AML-193 (cell line): ENCODE measurements around the gene BMAL2.

ENCODE experiments used
- DNase-seq, 2 experiments: peaks; one replicate each; lab custom pipeline; 2025; lab: John Stamatoyannopoulos, UW

BMAL2 gene, protein sequence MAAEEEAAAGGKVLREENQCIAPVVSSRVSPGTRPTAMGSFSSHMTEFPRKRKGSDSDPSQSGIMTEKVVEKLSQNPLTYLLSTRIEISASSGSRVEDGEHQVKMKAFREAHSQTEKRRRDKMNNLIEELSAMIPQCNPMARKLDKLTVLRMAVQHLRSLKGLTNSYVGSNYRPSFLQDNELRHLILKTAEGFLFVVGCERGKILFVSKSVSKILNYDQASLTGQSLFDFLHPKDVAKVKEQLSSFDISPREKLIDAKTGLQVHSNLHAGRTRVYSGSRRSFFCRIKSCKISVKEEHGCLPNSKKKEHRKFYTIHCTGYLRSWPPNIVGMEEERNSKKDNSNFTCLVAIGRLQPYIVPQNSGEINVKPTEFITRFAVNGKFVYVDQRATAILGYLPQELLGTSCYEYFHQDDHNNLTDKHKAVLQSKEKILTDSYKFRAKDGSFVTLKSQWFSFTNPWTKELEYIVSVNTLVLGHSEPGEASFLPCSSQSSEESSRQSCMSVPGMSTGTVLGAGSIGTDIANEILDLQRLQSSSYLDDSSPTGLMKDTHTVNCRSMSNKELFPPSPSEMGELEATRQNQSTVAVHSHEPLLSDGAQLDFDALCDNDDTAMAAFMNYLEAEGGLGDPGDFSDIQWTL

GRCh38 chr12:27332714-27333402, at the start of gene BMAL2:
BMAL2 (plus strand) TSS chr12:27332836; CDS start chr12:27333073, 237 bp downstream.
- DNase-seq, result no peak

- no peak for DNase-seq
Observed at GRCh38 chr12:27284021-27284420, 48.6 kb upstream of the BMAL2 start.

DNA sequence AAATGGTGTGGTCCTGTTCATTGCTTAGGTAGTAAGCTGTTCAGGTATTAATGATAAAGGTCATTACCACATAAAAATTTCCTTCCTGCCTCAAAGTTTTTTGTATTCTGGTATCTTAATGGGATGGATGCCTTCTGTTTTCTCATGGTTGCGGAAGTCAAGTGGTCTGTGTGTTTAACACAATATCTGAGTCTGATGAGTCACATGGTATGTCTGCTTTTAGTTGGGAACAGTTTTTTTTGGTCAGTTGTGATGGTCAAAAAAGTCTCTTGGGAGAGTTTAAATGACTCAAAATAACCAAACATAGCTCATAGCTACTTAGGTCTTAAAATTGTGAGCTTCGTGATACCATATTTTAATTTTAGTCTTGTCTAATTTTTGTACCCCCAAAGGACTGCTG, 47.9 kb upstream of the BMAL2 start:
- DNase-seq, result no peak

DNA sequence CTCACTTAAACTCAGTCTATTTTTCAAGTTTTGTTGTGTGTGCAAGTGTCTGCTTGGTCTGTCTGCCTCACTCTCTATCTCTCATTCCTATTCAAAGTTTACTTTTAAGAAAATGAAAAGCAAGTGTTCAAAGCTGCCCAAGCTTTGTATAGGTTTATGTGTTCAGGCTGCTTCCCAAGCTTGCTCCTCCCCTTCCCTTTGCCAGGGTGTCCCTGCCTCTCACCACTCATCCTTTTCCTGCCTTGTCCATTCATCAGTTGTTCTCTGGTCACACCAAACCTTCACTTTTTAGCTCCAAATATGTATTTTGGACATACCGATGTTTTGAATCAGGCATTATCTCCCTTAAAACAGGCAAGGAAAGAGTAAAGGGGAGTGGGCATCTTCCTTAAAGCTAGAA, 47.2 kb upstream of the BMAL2 start:
- DNase-seq, result no peak

- no peak for DNase-seq
Observed at GRCh38 chr12:27289414-27289813, 43.2 kb upstream of the BMAL2 start.

GRCh38 chr12:27290501-27291168, 42.0 kb upstream of the BMAL2 start:
- no peak for DNase-seq

DNA sequence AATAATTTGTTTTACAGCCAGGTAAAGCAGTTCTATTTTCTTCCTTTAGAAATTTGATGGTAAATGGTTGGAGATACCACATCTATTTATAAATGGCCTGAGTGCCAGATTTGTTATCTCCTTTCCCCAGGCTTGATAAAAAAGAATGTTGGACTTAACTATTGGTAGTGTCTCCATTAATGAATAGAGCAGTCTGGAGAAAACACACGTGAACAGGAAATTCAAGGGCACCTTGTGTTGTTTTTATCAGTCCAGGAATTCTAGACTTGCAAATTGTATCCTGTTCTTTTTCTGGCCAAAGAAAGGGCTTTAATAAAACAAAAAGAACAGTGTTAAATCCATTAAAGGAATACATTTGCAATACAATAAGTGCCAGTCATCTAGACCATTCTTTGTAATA, 40.8 kb upstream of the BMAL2 start:
- no peak for DNase-seq

GRCh38 chr12:27292718-27293117, 39.9 kb upstream of the BMAL2 start:
- DNase-seq, result no peak

DNA sequence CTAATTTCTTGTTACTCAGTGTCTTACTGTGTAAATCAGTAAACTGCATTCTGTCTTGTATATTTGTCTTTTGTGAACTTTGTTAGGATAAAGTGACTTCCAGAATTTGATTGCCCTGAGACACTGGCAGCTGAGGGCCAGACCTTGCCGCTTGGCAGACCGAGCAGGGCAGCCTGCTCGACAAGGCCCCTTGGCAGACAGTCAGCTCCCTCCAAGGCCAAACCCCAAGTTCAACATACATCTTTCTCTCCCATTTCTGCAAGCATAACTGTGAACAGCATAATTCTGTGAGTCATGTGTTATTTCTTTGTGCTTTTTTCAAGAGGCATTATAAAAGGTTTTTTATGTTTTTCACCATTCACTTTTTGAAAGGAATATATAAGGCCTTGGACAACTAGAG, 39.2 kb upstream of the BMAL2 start:
- no peak for DNase-seq

DNA sequence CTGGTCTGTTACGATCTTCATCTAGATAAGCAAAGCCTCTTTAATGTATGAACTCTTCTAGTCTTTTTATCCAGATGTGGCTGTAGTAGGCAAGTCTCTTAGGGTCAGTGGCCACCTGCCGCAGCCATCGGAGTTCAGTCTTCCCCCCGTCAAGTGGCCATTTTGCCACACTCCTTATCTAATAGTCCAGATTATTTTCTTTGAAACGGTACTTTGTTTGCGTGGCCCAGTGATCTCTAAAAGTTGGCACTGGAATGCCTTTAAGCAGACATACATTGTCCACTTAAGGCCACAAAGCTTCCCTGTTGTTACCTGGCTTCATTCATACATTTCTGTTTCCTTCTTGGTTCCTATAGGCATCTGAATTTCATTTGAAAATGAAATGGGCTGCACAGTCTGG, 36.0 kb upstream of the BMAL2 start:
- DNase-seq, result no peak

- no peak for DNase-seq
Observed at GRCh38 chr12:27297566-27297965, 35.1 kb upstream of the BMAL2 start.

- no peak for DNase-seq
Observed at GRCh38 chr12:27299102-27299501, 33.5 kb upstream of the BMAL2 start.

GRCh38 chr12:27300226-27300625, 32.4 kb upstream of the BMAL2 start:
- no peak for DNase-seq

DNA sequence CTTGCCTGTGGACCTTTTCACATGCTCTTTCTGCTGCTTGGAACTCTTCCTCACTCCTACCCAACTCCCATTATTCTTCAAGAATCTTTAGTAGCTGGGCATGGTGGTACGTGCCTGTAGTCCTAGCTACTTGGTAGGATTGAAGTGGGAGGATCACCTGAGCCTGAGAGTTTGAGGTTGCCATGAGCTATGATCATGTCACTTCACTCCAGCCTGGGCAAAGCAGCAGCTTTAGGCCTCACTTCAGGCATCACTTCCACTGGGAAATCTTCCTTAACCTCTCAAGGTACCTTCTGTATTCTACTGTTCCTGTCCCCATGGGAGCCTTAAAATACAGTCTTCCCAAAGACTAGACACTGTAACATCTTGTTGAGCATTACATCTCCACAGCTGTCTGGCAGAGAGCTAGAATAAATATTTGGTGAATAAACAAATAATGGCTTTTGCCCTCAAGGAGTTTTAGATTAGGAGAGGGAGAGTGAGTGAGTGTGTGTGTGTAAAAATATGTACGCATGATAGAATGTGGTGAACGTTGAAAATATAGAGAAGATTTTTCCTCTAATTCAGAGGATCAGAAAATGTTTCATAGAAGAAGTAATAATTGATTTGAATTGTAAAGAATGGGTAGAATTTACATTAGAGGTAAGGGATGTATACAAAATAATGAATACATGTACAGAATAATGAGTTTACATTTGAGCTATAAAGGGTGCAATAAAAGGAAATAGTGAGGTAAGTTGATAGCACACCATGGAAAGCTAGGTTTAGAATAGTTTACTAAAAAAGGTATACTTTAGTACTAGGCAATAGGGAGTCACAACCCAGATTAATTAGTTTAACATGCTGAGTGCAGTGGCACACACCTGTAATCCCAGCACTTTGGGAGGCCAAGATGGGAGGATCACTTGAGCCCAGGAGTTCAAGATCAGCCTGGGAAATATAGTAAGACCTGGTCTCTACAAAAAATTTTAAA, 29.2 kb upstream of the BMAL2 start:
- no peak for DNase-seq

GRCh38 chr12:27304856-27305255, 27.8 kb upstream of the BMAL2 start:
- no peak for DNase-seq

DNA sequence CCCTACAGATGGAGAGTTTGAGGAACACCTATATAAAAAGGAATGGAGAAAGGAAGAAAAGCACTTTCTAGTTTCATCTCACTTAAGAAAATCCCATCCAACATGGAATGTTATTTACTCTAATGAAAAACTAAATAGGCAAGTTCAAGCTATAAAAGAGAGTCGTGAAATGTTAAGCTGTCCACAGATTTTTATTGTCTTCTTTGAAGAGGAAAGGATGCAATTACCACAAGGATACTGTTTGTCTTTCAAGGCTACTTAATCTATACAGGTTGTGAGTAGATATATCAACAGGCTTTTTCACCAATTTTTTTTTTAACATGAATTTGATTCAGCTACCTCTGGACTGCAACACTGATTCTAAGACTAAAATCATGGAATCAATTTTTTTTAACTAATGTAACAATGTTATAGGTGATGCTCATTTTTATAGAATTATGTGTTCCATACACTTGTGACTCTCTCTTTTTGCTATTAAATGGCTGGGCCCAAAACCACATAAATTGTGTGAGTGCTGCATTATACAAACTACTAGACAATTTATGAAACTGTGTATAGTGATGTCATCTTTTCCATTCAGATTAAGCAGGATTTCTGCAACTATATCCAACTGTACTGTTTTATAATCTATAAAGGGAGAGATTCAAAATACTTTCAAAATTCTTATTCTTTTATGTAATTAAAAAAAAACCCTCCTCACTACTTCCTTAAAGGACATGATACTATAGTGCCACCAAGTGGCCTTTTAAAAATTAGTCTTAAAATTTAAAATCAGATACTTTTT, 26.8 kb upstream of the BMAL2 start:
- DNase-seq, result peak; percentile 73

- no peak for DNase-seq
Observed at GRCh38 chr12:27309293-27309994, 23.2 kb upstream of the BMAL2 start.

DNA sequence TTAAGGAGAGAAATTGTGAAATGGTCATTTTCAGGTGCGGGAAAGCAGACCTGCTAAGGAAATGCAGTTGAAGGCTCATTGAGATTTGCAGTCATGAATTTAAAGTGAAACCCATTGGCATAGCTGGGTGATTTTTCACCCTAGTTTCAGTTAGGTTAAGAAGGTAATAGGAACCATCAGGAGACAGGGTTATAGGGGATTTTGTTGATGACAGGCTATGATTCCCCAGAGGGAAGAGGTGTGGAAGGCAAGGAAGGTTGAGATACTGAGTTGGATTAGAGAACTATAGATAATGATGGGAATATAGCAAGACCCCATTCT, 22.7 kb upstream of the BMAL2 start:
- DNase-seq, result no peak

- DNase-seq, result no peak
Observed at GRCh38 chr12:27316947-27317346, 15.7 kb upstream of the BMAL2 start.

- no peak for DNase-seq
Observed at GRCh38 chr12:27319409-27319808, 13.2 kb upstream of the BMAL2 start.
